Gastroesophageal sphincter (tissue), 3 donors: ENCODE data around the gene ZNF878.

ENCODE experiments used
- POLR2A ChIP-seq, 2 donors: fragments of 450-650 bp; IDR thresholded peaks; one replicate each; pipeline ENCODE4 v1.6.1; 2017; ENCODE audit warnings: antibody characterized with exemption in 2 of 2, mild to moderate bottlenecking in 2 of 2, moderate library complexity in 1 of 2
- TF ChIP-seq, protein P1 (sequence below), 4 experiments: fragments of 200-600 bp in 2 of 4; fragments of 450-650 bp in 2 of 4; sonication (generic) in 1 of 4; IDR thresholded peaks; one replicate each; pipeline ENCODE4 v1.5.1; 2017 to 2019; ENCODE audit warnings: antibody characterized with exemption in 4 of 4, mild to moderate bottlenecking in 2 of 4, moderate library complexity in 2 of 4

DNA sequence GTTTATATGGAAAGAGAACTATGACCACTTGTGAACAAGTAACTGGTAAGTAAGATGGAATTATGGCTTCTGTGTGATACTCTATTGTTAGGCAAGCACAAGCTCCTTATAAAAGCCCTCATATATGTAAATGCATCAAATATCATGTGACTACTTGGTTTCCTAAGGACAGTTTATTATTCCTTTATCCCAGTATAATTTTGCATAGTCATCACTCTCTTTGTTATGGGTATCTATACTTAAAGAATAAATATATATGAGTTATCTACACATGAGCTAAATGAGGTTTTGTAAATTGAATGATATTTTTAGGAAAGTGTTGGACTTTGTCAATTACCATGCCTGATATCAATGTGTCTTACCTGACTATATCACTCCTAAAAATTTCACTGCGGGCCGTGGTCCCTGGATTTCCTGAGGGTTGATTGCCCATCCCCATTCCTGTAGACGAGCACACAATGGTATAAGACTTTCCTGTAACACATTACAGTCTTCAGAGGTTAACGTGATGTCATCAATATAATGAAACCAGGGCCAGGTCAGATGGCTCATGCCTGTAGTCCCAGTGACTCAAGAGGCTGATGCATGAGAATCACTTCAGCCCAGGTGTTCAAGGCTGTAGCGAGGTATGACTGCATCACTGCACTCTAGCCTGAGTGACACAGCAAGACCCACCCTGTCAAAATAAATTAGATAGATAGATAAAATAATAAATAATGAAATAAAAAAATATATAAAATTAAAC lies 32.5 kb upstream of the ZNF878 start:
- TF ChIP-seq, protein P1, sequence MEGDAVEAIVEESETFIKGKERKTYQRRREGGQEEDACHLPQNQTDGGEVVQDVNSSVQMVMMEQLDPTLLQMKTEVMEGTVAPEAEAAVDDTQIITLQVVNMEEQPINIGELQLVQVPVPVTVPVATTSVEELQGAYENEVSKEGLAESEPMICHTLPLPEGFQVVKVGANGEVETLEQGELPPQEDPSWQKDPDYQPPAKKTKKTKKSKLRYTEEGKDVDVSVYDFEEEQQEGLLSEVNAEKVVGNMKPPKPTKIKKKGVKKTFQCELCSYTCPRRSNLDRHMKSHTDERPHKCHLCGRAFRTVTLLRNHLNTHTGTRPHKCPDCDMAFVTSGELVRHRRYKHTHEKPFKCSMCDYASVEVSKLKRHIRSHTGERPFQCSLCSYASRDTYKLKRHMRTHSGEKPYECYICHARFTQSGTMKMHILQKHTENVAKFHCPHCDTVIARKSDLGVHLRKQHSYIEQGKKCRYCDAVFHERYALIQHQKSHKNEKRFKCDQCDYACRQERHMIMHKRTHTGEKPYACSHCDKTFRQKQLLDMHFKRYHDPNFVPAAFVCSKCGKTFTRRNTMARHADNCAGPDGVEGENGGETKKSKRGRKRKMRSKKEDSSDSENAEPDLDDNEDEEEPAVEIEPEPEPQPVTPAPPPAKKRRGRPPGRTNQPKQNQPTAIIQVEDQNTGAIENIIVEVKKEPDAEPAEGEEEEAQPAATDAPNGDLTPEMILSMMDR (IDR thresholded peaks at IDR 0.05) = no peak
- TF ChIP-seq POLR2A (IDR thresholded peaks at IDR 0.05) = no peak
